ENCODE measurements around the gene TRPM2. TPM values are rescaled to one million over a fixed set of nuclear protein-coding genes. Genes with fewer than 3 reads are reported as not detected.

Gene TRPM2
- total and polyA plus RNA-seq, 2 of the 13 experiments (the other 11 are each of a cell fraction or from before 2014, with no cell fraction given) = 0.07 to 0.20 TPM

GRCh38 chr21:44414291-44415072 is 61.1 kb downstream of the TRPM2 start:
- Histone ChIP-seq H3K36me3 (replicated peaks in 1 of 2; ENCODE audit: control insufficient read depth in 1 of 2, insufficient read depth in 2 of 2, low read length in 2 of 2) (no peaks in the 10 kb centered on the region), H4K20me1 (ENCODE audit: insufficient read depth, low read length) (no peaks in the 10 kb centered on the region), H3K27me3 (ENCODE audit: control insufficient read depth in 1 of 2, insufficient read depth in 2 of 2, low read length in 2 of 2) (peaks cover 0 to 16% of the 10 kb centered on the region in 2 experiments; a peak in 2 of 5 replicates), H3K9ac (ENCODE audit: insufficient read depth, low read depth, low read length) (no peak overlapping the region), H2AFZ (ENCODE audit: low read length) (no peak overlapping the region), H3K9me3 (ENCODE audit: low read length) (peaks cover 2% of the 10 kb centered on the region; the same call in 1 of the 2 replicates), H3K27ac (ENCODE audit: extremely low read length, insufficient read depth, low read length) (no peak overlapping the region), H3K4me1 (ENCODE audit: insufficient read depth, low read length) (no peaks in the 10 kb centered on the region), H3K79me2 (ENCODE audit: insufficient read depth, low read length) (no peaks in the 10 kb centered on the region), H3K4me3 (replicated peaks in 1 of 3; ENCODE audit: insufficient read depth in 1 of 3, low read depth in 2 of 3, low read length in 3 of 3) (no peak overlapping the region), H3K4me2 (ENCODE audit: low read depth, low read length) (no peak overlapping the region)
- DNase-seq (ENCODE audit: low spot score) = no peak
- in situ Hi-C loops (cut with HindIII; ENCODE audit: extremely low pct_ligation_motif_present, low pct_unique_long_range_greater_than_20kb) = no loop called here
- FAIRE-seq = no peak
- POLR2A ChIA-PET = no interaction called here
- 47% methylated on average over 13 of the region's 30 CpGs for WGBS (ENCODE audit: low lambda C conversion rate)
- ATAC-seq = no peak
- no TSS peak for BruUV-seq (replicated peaks)
- TF ChIP-seq ZNF282 (IDR thresholded peaks at IDR 0.05; ENCODE audit: partially characterized antibody) = no peak
- no peak for TF ChIP-seq MXD3 (CRISPR knock-in tag; IDR thresholded peaks at IDR 0.05)
- TF ChIP-seq NFKB2 (CRISPR knock-in tag; IDR thresholded peaks at IDR 0.05; ENCODE audit: borderline replicate concordance) = no peak
- no peak for TF ChIP-seq CENPT (CRISPR knock-in tag; IDR thresholded peaks at IDR 0.05; ENCODE audit: low read depth)
- TF ChIP-seq CREB3 (CRISPR knock-in tag; IDR thresholded peaks at IDR 0.05) = no peak
- TF ChIP-seq KLF6 (CRISPR knock-in tag; IDR thresholded peaks at IDR 0.05) = no peak
- TF ChIP-seq ZNF572 (CRISPR knock-in tag; IDR thresholded peaks at IDR 0.05) = no peak
- no peak for TF ChIP-seq RNF2 (conservative IDR thresholded peaks at IDR 0.05; ENCODE audit: low read depth)
- no peak for TF ChIP-seq ZFP1 (CRISPR knock-in tag; IDR thresholded peaks at IDR 0.05)
- TF ChIP-seq FOSL2 (CRISPR knock-in tag; IDR thresholded peaks at IDR 0.05) = no peak
- TF ChIP-seq THYN1 (CRISPR knock-in tag; IDR thresholded peaks at IDR 0.05; ENCODE audit: borderline replicate concordance, low read depth) = no peak
- CTCF ChIA-PET (ENCODE audit: low intra/inter-chr PET ratio, low total read pairs) = no interaction called here
- intact Hi-C loops (cut with micrococcal nuclease; ENCODE audit: unreplicated experiment) = no loop called here

Data from HepG2 (cell line).